GM12892 (cell line): Measurements from ENCODE around the gene RNF14.

ENCODE experiments used
- POLR2A ChIP-seq: IDR thresholded peaks from 2 replicates; pipeline ENCODE4 v1.6.1; 2011; ENCODE audit warnings: low read depth, low read length, control low read depth
- TAF1 ChIP-seq: IDR thresholded peaks from 2 replicates; pipeline ENCODE4 v1.6.1; 2011; ENCODE audit warnings: low read depth, mild to moderate bottlenecking, control low read depth, low read length, borderline replicate concordance

DNA sequence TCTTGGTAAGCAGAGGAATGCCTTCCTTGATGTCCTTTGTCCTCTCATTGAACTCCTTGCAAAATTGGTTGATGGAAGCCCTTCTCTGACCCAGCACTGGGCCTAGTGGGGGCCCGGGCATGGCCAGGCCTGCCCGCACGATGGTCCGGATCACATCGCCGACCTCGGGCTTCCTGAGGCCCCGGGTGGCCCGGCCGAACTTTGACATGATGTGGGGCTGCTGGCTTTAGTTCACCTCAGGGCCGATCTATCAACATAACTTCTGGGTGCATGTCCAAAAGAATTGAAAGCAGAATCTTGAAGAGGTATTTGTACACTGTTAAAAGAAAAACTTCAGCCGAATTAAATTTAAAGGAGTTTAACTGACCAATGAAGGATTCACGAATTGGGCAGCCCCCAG lies 68.0 kb downstream of the RNF14 start:
- TF ChIP-seq POLR2A: no peak
- no peak for TF ChIP-seq TAF1
